Measurements from ENCODE around the gene RRP12. TPM values are rescaled to one million over a fixed set of nuclear protein-coding genes. Genes with fewer than 3 reads are reported as not detected.

The RRP12 gene
- total and polyA plus RNA-seq, 9 of the 15 experiments (the other 6 are each of a cell fraction or from before 2014, with no cell fraction given) = 4.6 to 68.2 (median 21.8) TPM

GRCh38 chr10:97442277-97442676 is 41.1 kb upstream of the RRP12 start:
- ChIA-PET POLR2A (interaction anchor here (0.7 to 1.5 kb wide), 3 partner anchors 9 to 12 kb away, joined by 3 to 6 read pairs (median 3); no protein-coding TSS in a partner anchor), CTCF (ENCODE audit: low intra/inter-chr PET ratio) (no interaction called here)
- Histone ChIP-seq H3K4me2 (ENCODE audit: insufficient read depth, low read length) (no peak overlapping the region), H4K20me1 (replicated peaks; ENCODE audit: control insufficient read depth, insufficient read depth, low read length) (no peaks in the 10 kb centered on the region), H2AFZ (ENCODE audit: low read depth, low read length) (no peak overlapping the region), H3K36me3 (ENCODE audit: control insufficient read depth, insufficient read depth, low read length) (peaks cover 46% of the 10 kb centered on the region; the same call in 2 of the 3 replicates), H3K9me1 (ENCODE audit: control insufficient read depth, insufficient read depth, low read length) (no peaks in the 10 kb centered on the region), H3K4me3 (no peak overlapping the region), H3K27me3 (ENCODE audit: control insufficient read depth in 2 of 2, insufficient read depth in 2 of 2, low read length in 2 of 2) (no peaks in the 10 kb centered on the region), H3K4me1 (replicated peaks in 1 of 2; ENCODE audit: control insufficient read depth in 2 of 2, insufficient read depth in 2 of 2, low read length in 2 of 2) (peaks cover 8 to 10% of the 10 kb centered on the region in 2 experiments; a peak in 3 of 5 replicates), H3K27ac (ENCODE audit: extremely low read depth, low read depth, low read length) (no peak overlapping the region), H3K9me3 (replicated peaks; ENCODE audit: control insufficient read depth, insufficient read depth, low read depth, low read length) (no peaks in the 10 kb centered on the region), H3K9ac (ENCODE audit: insufficient read depth in 1 of 2, low read depth in 2 of 2, low read length in 2 of 2) (no peak overlapping the region), H3K79me2 (ENCODE audit: control insufficient read depth, insufficient read depth, low read length) (peaks cover 33% of the 10 kb centered on the region)
- no peak for TF ChIP-seq MTF1 (CRISPR knock-in tag; IDR thresholded peaks at IDR 0.05; ENCODE audit: borderline replicate concordance)
- TF ChIP-seq RBM15 (IDR thresholded peaks at IDR 0.05; ENCODE audit: insufficient read depth, low read length) = no peak
- TF ChIP-seq CBX1 (IDR thresholded peaks at IDR 0.05; ENCODE audit: low read depth) = no peak
- no peak for TF ChIP-seq ATF2 (CRISPR knock-in tag; IDR thresholded peaks at IDR 0.05)
- no peak for FAIRE-seq
- ATAC-seq = no peak
- 100% methylated on average over 1 of the region's 1 CpG for WGBS (ENCODE audit: insufficient coverage, low coverage, missing lambda C conversion rate)
- in situ Hi-C loops (cut with MboI) = no loop called here
- BruUV-seq (replicated peaks) = no TSS peak
- DNase-seq (ENCODE audit: extremely low read depth in 1 of 4, low spot score in 3 of 4) = no peak
- intact Hi-C loops (cut with micrococcal nuclease) = no loop called here

- BruUV-seq (replicated peaks) = no TSS peak
- no peaks in the 10 kb centered on the region for H3K4me1 ChIP-seq (replicated peaks in 1 of 2; ENCODE audit: control insufficient read depth in 2 of 2, insufficient read depth in 2 of 2, low read length in 2 of 2)
- TF ChIP-seq ZNF586 (CRISPR knock-in tag; conservative IDR thresholded peaks at IDR 0.05) (no peak), E2F4 (CRISPR knock-in tag; IDR thresholded peaks at IDR 0.05; ENCODE audit: low read depth) (no peak), BRD4 (IDR thresholded peaks at IDR 0.05) (no peak), ARID2 (IDR thresholded peaks at IDR 0.05) (no peak), SIX5 (IDR thresholded peaks at IDR 0.05; ENCODE audit: borderline replicate concordance in 1 of 2, insufficient read depth in 1 of 2, low read depth in 1 of 2, low read length in 2 of 2) (no peak), SRSF3 (IDR thresholded peaks at IDR 0.05; ENCODE audit: insufficient read depth, low read length) (no peak), POLR2G (IDR thresholded peaks at IDR 0.05; ENCODE audit: low read depth, low read length) (0 out of 2 replicates have a peak, but pooled peaks have one; percentile 32), ETS2 (tag; IDR thresholded peaks at IDR 0.05; ENCODE audit: borderline replicate concordance, poor library complexity, severe bottlenecking) (no peak)
- no peak overlapping the region for H2AFZ ChIP-seq (ENCODE audit: low read depth, low read length)
- H3K9me1 ChIP-seq (ENCODE audit: control insufficient read depth, insufficient read depth, low read length) = no peaks in the 10 kb centered on the region
- 90% methylated on average over 6 of the region's 6 CpGs for WGBS (ENCODE audit: insufficient coverage, low coverage, missing lambda C conversion rate)
- no peak overlapping the region for H3K4me3 ChIP-seq
- H3K79me2 ChIP-seq (ENCODE audit: control insufficient read depth, insufficient read depth, low read length) = peaks cover 5% of the 10 kb centered on the region; the same call in 2 of the 3 replicates
- no peak overlapping the region for H3K27ac ChIP-seq (ENCODE audit: extremely low read depth, low read depth, low read length)
- CTCF ChIA-PET (ENCODE audit: low intra/inter-chr PET ratio) = no interaction called here
- no peak for ATAC-seq
- H3K36me3 ChIP-seq (ENCODE audit: control insufficient read depth, insufficient read depth, low read length) = peaks cover 64% of the 10 kb centered on the region; the same call in 2 of the 3 replicates
- H4K20me1 ChIP-seq (replicated peaks; ENCODE audit: control insufficient read depth, insufficient read depth, low read length) = 0 out of 2 replicates have a peak, but pooled peaks cover 4% of the 10 kb centered on the region
- H3K9ac ChIP-seq (ENCODE audit: insufficient read depth in 1 of 2, low read depth in 2 of 2, low read length in 2 of 2) = no peak overlapping the region
- no peak for DNase-seq (ENCODE audit: extremely low read depth in 1 of 4, low spot score in 3 of 4)
- FAIRE-seq = no peak
- in situ Hi-C loops (cut with MboI) = no loop called here
- no peaks in the 10 kb centered on the region for H3K27me3 ChIP-seq (ENCODE audit: control insufficient read depth in 2 of 2, insufficient read depth in 2 of 2, low read length in 2 of 2)
- H3K9me3 ChIP-seq (replicated peaks; ENCODE audit: control insufficient read depth, insufficient read depth, low read depth, low read length) = no peaks in the 10 kb centered on the region
- H3K4me2 ChIP-seq (ENCODE audit: insufficient read depth, low read length) = no peak overlapping the region
- POLR2A ChIA-PET = no interaction called here
- intact Hi-C loops (cut with micrococcal nuclease) = no loop called here
These were observed 34.1 kb upstream of the RRP12 start for GRCh38 chr10:97435211-97435610.

All from K562 (cell line).